HepG2 (cell line): ENCODE data around the gene TATDN3. TPM values are rescaled to one million over a fixed set of nuclear protein-coding genes. Genes with fewer than 3 reads are reported as not detected.

Experiments
- ATAC-seq: fragments of 200-7000 bp; cut with Tn5 transposase; 3 replicates; pipeline ENCODE4 v1.9.1; 2020; ENCODE audit warnings: mild to moderate bottlenecking, moderate library complexity
- BruUV-seq: library from RNA; stranded (reverse); fragments of 400-500 nt; replicated peaks from 2 replicates; lab custom pipeline; 2021; lab: Mats Ljungman, UMichigan
- CTCF ChIA-PET: fragments of 300-600 bp; formaldehyde crosslinking; extraction: SDS; loops from one replicate; lab custom pipeline; 2021; ENCODE audit warnings: low total read pairs, inconsistent platforms, low intra/inter-chr PET ratio; lab: Yijun Ruan, JAX
- POLR2A ChIA-PET: fragments of 350-600 bp; sonication (Branson Sonifier 250); formaldehyde crosslinking; loops from one replicate; lab custom pipeline; 2020; ENCODE audit warnings: antibody characterized with exemption, inconsistent platforms; lab: Yijun Ruan, JAX
- DNase-seq: peaks from one replicate; pipeline ENCODE4 v3.0.0-alpha.2; 2015; ENCODE audit warnings: low spot score
- FAIRE-seq: peaks from 3 replicates; lab custom pipeline; 2011; peaks lifted over from hg19 to GRCh38; lab: Jason Lieb, UNC
- H2AFZ ChIP-seq: one replicate; pipeline ENCODE4 v1.6.1; 2011; ENCODE audit warnings: low read length, inconsistent platforms
- H3K27ac ChIP-seq: fragments of 300-600 bp; 3 replicates; pipeline ENCODE4 v1.8.0; 2011; ENCODE audit warnings: mixed run types, mild to moderate bottlenecking, mixed read lengths, low read length, inconsistent platforms; ENCODE audit not compliant: insufficient read depth; ENCODE audit errors: extremely low read length
- H3K27me3 ChIP-seq, 2 experiments: fragments of 200-600 bp in 1 of 2; 2 replicates in 1 of 2; 3 replicates in 1 of 2; pipeline versions ENCODE4 v1.6.0 to v1.8.0; 2011; ENCODE audit warnings: low read length in 2 of 2, mild to moderate bottlenecking in 2 of 2, moderate library complexity in 2 of 2, inconsistent platforms in 1 of 2; ENCODE audit not compliant: insufficient read depth in 2 of 2, control insufficient read depth in 1 of 2
- H3K36me3 ChIP-seq, 2 experiments: fragments of 200-600 bp in 1 of 2; replicated peaks in 1 of 2; 2 replicates in 1 of 2; 3 replicates in 1 of 2; pipeline versions ENCODE4 v1.5.1 to v1.8.0; 2011; ENCODE audit warnings: low read length in 2 of 2, inconsistent platforms in 1 of 2; ENCODE audit not compliant: insufficient read depth in 2 of 2, control insufficient read depth in 1 of 2
- H3K4me1 ChIP-seq: 2 replicates; pipeline ENCODE4 v1.5.1; 2012; ENCODE audit warnings: low read length, inconsistent platforms; ENCODE audit not compliant: insufficient read depth
- H3K4me2 ChIP-seq: 2 replicates; pipeline ENCODE4 v1.6.0; 2011; ENCODE audit warnings: low read depth, low read length, inconsistent platforms
- H3K4me3 ChIP-seq, 3 experiments: fragments of 200-600 bp in 1 of 3; sonication (generic), shearing (Covaris generic) in 1 of 3; replicated peaks in 1 of 3; 2 replicates each; pipeline ENCODE4 v1.5.1; 2011 to 2016; ENCODE audit warnings: low read length in 3 of 3, inconsistent platforms in 2 of 3, low read depth in 2 of 3, mild to moderate bottlenecking in 2 of 3, control low read depth in 1 of 3, mixed read lengths in 1 of 3; ENCODE audit not compliant: insufficient read depth in 1 of 3
- H3K79me2 ChIP-seq: one replicate; pipeline ENCODE4 v1.6.1; 2011; ENCODE audit warnings: low read length, inconsistent platforms; ENCODE audit not compliant: insufficient read depth
- H3K9ac ChIP-seq: 2 replicates; pipeline ENCODE4 v1.6.0; 2011; ENCODE audit warnings: mild to moderate bottlenecking, low read depth, low read length, inconsistent platforms; ENCODE audit not compliant: insufficient read depth
- H3K9me3 ChIP-seq: 2 replicates; pipeline ENCODE4 v1.5.1; 2012; ENCODE audit warnings: mild to moderate bottlenecking, low read length
- H4K20me1 ChIP-seq: 2 replicates; pipeline ENCODE4 v1.6.0; 2011; ENCODE audit warnings: inconsistent platforms, mild to moderate bottlenecking, low read length, moderate library complexity; ENCODE audit not compliant: insufficient read depth
- ATF7 ChIP-seq, 2 experiments: fragments of 450-650 bp in 1 of 2; sonication (generic) in 1 of 2; formaldehyde crosslinking in 1 of 2; IDR thresholded peaks; 2 replicates each; pipeline versions ENCODE4 v1.4.0 to v1.6.1; 2016 to 2020; ENCODE audit warnings: antibody characterized with exemption in 1 of 2, mild to moderate bottlenecking in 1 of 2, missing genetic modification reagents in 1 of 2
- MAFF ChIP-seq: IDR thresholded peaks from 2 replicates; pipeline ENCODE4 v1.6.1; 2011; ENCODE audit warnings: low read depth, low read length, improper control_type of control experiment
- MAFK ChIP-seq, 2 experiments: IDR thresholded peaks in 1 of 2; conservative IDR thresholded peaks in 1 of 2; 2 replicates each; pipeline ENCODE4 v1.6.1; 2011; ENCODE audit warnings: improper control_type of control experiment in 2 of 2, low read length in 2 of 2
- NFE2 ChIP-seq: sonication (generic); formaldehyde crosslinking; IDR thresholded peaks from 2 replicates; pipeline ENCODE4 v1.4.0; 2020; ENCODE audit warnings: missing genetic modification reagents
- NFE2L1 ChIP-seq: sonication (generic); formaldehyde crosslinking; IDR thresholded peaks from 2 replicates; pipeline ENCODE4 v1.4.0; 2020; ENCODE audit warnings: missing genetic modification reagents, mild to moderate bottlenecking, borderline replicate concordance
- NFE2L2 ChIP-seq: fragments of 150-350 bp; IDR thresholded peaks from 2 replicates; pipeline ENCODE4 v1.6.1; 2014; ENCODE audit warnings: low read length
- SCMH1 ChIP-seq: sonication (generic); formaldehyde crosslinking; IDR thresholded peaks from 2 replicates; pipeline ENCODE4 v1.9.0; 2021; ENCODE audit warnings: missing genetic modification reagents, mild to moderate bottlenecking, borderline replicate concordance
- ZNF484 ChIP-seq: sonication (generic); formaldehyde crosslinking; IDR thresholded peaks from 2 replicates; pipeline ENCODE4 v1.5.1; 2020; ENCODE audit warnings: mild to moderate bottlenecking, low read depth, missing genetic modification reagents, borderline replicate concordance
- ZNF7 ChIP-seq: IDR thresholded peaks from 2 replicates; pipeline ENCODE4 v1.6.1; 2016; ENCODE audit warnings: missing biosample characterization, missing genetic modification reagents
- ZNF773 ChIP-seq: sonication (generic); formaldehyde crosslinking; IDR thresholded peaks from 2 replicates; pipeline ENCODE4 v1.4.0; 2020; ENCODE audit warnings: missing genetic modification reagents, borderline replicate concordance
- WGBS: methylation state at CpG from one replicate; pipeline ENCODE4 v1.1.6; 2017; ENCODE audit warnings: low lambda C conversion rate; 5-methylcytosine and 5-hydroxymethylcytosine counted together
- in situ Hi-C: cut with HindIII; loops from 2 replicates; pipeline ENCODE4 v1.10.0; 2017; ENCODE audit warnings: low pct_unique_long_range_greater_than_20kb; ENCODE audit not compliant: extremely low pct_ligation_motif_present
- intact Hi-C: fragments of 100-400 bp; cut with micrococcal nuclease; formaldehyde crosslinking; loops from one replicate; pipeline ENCODE4 v1.10.0; 2022; ENCODE audit not compliant: unreplicated experiment
- polyA plus RNA-seq, 8 experiments: library from polyadenylated mRNA; depleted of rRNA in 3 of 8; stranded (reverse) in 7 of 8; unstranded in 1 of 8; fragments of >200 nt; fragmentation: Illumina TruSeq in 4 of 8; extraction: Trizol in 4 of 8; gene quantifications; 2 replicates each; pipeline versions ENCODE4 v1.2.1 to v1.2.3, GENCODE V29; 2011 to 2016; ENCODE audit warnings: low read depth in 4 of 8, missing spikeins in 1 of 8, mixed read lengths in 1 of 8; ENCODE audit not compliant: insufficient read depth in 1 of 8
- total RNA-seq, 5 experiments: library from RNA; depleted of rRNA; stranded (reverse); fragments of >200 nt; fragmentation: Illumina TruSeq; extraction: Trizol; gene quantifications; 2 replicates each; pipeline ENCODE4 v1.2.3, GENCODE V29; 2016; ENCODE audit warnings: low read depth in 1 of 5
- TF ChIP-seq, protein P1 (sequence below), 2 experiments: fragments of 450-650 bp in 1 of 2; sonication (generic) in 1 of 2; formaldehyde crosslinking; IDR thresholded peaks; 2 replicates each; pipeline versions ENCODE4 v1.5.0 to v1.8.0; 2020 to 2022; ENCODE audit warnings: mild to moderate bottlenecking in 1 of 2, missing genetic modification reagents in 1 of 2

The TATDN3 gene
- total and polyA plus RNA-seq, 2 of the 13 experiments (the other 11 are each of a cell fraction or from before 2014, with no cell fraction given) = 7.3 to 8.6 TPM

DNA sequence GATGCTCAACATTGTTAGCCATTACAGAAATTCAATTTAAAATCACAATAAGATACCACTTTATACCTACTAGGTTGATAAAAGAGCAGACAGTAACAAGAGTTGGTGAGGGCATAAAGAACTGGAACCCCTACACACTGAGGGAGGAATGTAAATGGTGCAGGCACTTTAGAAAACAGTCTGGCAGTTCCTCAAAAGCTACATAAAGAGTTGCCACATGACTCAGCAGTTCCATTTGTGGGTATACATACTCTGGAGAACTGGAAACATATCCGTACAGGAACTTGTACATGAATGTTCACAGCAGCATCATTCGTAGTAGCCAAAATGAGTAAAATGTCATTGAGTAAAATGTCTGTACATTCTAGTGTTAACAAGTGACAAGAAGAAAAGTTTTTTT, 17.1 kb upstream of the TATDN3 start:
- TF ChIP-seq SCMH1 (CRISPR knock-in tag) = no peak
- TF ChIP-seq ZNF7 (CRISPR knock-in tag) = peak; percentile 55; the same call in 1 of the 2 replicates
- peak; percentile 30 to 31; a peak in 2 of 4 replicates for TF ChIP-seq MAFK (conservative IDR thresholded peaks at IDR 0.05 in 1 of 2, IDR thresholded peaks at IDR 0.05 in 1 of 2; ENCODE audit: low read length in 2 of 2)
- TF ChIP-seq, protein P1, sequence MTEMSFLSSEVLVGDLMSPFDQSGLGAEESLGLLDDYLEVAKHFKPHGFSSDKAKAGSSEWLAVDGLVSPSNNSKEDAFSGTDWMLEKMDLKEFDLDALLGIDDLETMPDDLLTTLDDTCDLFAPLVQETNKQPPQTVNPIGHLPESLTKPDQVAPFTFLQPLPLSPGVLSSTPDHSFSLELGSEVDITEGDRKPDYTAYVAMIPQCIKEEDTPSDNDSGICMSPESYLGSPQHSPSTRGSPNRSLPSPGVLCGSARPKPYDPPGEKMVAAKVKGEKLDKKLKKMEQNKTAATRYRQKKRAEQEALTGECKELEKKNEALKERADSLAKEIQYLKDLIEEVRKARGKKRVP (CRISPR knock-in tag; IDR thresholded peaks at IDR 0.05) = 0 out of 4 replicates have a peak, but pooled peaks of 1 of the 2 experiments have one; percentile 8
- TF ChIP-seq NFE2L1 (CRISPR knock-in tag) = no peak
- peak; percentile 69; the same call in 1 of the 2 replicates for TF ChIP-seq NFE2L2
- peak; percentile 65; the same call in 1 of the 2 replicates for TF ChIP-seq NFE2
- no TSS peak for BruUV-seq
- H3K79me2 ChIP-seq = peaks cover 21% of the 10 kb centered on the region
- ATAC-seq (no peak), FAIRE-seq (no peak), DNase-seq (no peak)
- peaks cover 4 to 18% of the 10 kb centered on the region in 2 experiments for H3K36me3 ChIP-seq
- H3K9ac ChIP-seq = no peak overlapping the region
- H3K27ac ChIP-seq = no peak overlapping the region
- H3K4me3 ChIP-seq = no peak overlapping the region
- in situ Hi-C loops (no loop called here), intact Hi-C loops (no loop called here)
- H4K20me1 ChIP-seq = no peaks in the 10 kb centered on the region
- WGBS = 93% methylated on average over 2 of the region's 2 CpGs
- no peak overlapping the region for H2AFZ ChIP-seq
- peaks cover 11% of the 10 kb centered on the region; the same call in 1 of the 2 replicates for H3K9me3 ChIP-seq
- POLR2A ChIA-PET = no interaction called here
- H3K4me2 ChIP-seq = no peak overlapping the region
- H3K27me3 ChIP-seq = no peaks in the 10 kb centered on the region
- H3K4me1 ChIP-seq = no peaks in the 10 kb centered on the region
- CTCF ChIA-PET = no interaction called here

DNA sequence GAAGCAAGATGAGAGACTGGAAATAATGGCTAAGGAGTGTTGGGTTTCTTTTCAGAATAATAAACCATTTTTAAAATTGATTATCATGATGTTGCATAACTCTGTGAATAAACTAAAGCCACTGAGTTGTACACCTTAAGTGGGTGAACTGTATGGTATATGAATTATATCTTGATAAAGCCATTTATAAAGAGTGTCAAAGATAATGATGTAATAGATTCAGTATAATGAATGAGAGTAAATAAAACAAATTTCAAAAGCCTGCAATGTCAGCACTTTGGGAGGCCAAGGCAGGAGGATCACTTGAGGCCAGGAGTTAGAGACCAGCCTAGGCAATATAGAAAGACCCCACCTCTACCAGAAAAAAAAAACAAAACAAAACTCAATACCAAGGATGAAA, 16.5 kb upstream of the TATDN3 start:
- DNase-seq (no peak), FAIRE-seq (no peak), ATAC-seq (no peak)
- no TSS peak for BruUV-seq
- Histone ChIP-seq H3K4me1 (no peaks in the 10 kb centered on the region), H3K9me3 (peaks cover 5% of the 10 kb centered on the region; the same call in 1 of the 2 replicates), H3K27ac (no peak overlapping the region), H3K4me2 (no peak overlapping the region), H3K4me3 (no peak overlapping the region), H3K36me3 (peaks cover 4 to 18% of the 10 kb centered on the region in 2 experiments), H2AFZ (no peak overlapping the region), H3K79me2 (peaks cover 17% of the 10 kb centered on the region), H3K27me3 (no peaks in the 10 kb centered on the region), H3K9ac (no peak overlapping the region), H4K20me1 (no peaks in the 10 kb centered on the region)
- in situ Hi-C loops (no loop called here), intact Hi-C loops (no loop called here)
- CTCF ChIA-PET = no interaction called here
- TF ChIP-seq ZNF773 (CRISPR knock-in tag) (no peak), MAFK (conservative IDR thresholded peaks at IDR 0.05 in 1 of 2, IDR thresholded peaks at IDR 0.05 in 1 of 2; ENCODE audit: low read length in 2 of 2) (peak; percentile 42 to 64; a peak in 3 of 4 replicates), ATF7 (IDR thresholded peaks at IDR 0.05) (0 out of 2 replicates have a peak, but pooled peaks have one; percentile 12), ATF7 (CRISPR knock-in tag; IDR thresholded peaks at IDR 0.05) (no peak), MAFF (0 out of 2 replicates have a peak, but pooled peaks have one; percentile 34), ZNF484 (CRISPR knock-in tag) (no peak)
- POLR2A ChIA-PET = no interaction called here
